Stimulated activated CD4-positive, alpha-beta T cell treated with anti-CD3 and anti-CD28 coated beads, TNF-alpha, amount 100 ng/mL, for 48 hours (primary cell): ENCODE measurements around the gene CRIM1.

Source experiments
- DNase-seq, 3 donors: peaks; one replicate each; pipeline ENCODE4 v3.0.0-alpha.2; 2020; ENCODE audit warnings: low read depth in 3 of 3

The CRIM1 gene

DNA sequence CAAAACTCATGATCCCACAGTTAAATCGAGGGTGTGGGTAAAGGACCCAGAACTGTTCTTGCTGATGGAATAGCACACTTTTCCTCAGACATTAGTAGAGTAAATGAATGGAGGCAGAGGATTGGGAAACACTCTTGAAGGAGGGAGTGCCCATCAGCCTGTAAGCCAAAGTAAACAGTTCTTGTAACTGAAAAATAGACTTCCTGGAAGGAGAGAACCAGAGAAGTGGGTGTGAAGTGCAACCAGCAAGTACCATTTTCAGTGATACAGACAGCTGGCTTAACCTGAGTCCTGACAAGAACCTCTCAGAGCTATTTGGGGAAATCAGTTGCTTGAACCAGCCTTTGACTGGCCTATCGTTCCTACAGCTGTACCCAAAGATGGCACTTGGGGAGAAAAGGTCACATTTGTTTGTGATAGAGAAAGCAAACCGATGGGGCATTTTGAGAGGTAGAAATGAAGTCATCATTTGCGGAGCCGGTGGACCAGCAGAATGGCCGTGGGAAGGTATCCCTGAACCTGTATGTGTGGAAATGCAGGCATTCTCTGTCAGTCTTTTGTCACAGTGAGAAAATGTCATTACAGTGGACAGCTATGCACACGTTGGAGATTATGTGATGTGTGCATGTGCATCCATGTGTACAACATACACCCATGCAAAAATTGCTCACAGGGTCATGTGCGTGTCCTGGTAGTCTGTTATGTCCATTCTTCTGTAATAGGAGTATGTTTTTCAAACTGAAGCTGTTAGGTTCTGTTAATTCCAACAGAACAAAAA lies 17.8 kb downstream of the CRIM1 start:
- no peak for DNase-seq

DNA sequence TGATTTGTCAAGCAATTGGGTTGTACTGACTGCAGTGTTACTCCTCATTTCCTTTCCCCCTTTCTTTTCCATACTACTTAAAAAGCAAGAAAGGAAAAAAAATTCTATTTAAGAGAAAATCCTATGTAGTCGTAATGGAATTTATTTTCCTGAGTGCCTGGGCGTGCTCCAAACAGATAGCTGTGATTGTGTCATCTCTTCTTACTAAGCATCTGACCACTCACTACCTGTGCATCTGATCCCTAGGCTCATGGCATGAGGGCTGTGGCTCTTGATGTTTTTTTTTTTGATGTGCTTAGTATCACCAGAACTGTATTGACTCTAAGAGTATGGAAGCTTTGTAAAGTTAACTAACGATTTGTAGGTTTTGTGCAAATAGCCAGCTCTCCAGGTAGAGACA lies 19.0 kb downstream of the CRIM1 start:
- no peak for DNase-seq

DNA sequence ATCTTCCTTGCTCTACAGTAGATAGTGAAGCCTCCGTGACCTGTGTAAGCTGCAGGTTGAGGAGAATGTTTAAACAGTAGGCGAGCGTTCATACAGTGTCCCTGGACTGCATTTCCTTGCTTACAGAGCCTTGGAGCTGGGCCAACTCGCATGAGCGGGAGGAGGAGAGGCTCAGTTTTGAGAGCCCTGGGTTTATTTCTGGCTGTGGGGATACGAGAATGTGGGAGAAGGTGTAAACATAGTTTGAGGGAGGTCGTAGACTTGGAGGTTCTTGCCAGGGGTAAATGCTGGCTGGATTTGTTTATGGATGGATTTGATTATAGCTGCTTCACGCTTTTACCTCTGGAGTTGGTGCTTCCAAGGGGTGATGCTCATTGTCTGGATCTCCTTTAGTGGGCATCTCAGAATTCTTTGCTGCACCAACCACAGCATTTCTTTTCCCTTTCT lies 20.8 kb downstream of the CRIM1 start:
- DNase-seq: no peak

GRCh38 chr2:36376992-36377738 lies 21.6 kb downstream of the CRIM1 start:
- no peak for DNase-seq

GRCh38 chr2:36379710-36380448 lies 24.3 kb downstream of the CRIM1 start:
- no peak for DNase-seq

DNA sequence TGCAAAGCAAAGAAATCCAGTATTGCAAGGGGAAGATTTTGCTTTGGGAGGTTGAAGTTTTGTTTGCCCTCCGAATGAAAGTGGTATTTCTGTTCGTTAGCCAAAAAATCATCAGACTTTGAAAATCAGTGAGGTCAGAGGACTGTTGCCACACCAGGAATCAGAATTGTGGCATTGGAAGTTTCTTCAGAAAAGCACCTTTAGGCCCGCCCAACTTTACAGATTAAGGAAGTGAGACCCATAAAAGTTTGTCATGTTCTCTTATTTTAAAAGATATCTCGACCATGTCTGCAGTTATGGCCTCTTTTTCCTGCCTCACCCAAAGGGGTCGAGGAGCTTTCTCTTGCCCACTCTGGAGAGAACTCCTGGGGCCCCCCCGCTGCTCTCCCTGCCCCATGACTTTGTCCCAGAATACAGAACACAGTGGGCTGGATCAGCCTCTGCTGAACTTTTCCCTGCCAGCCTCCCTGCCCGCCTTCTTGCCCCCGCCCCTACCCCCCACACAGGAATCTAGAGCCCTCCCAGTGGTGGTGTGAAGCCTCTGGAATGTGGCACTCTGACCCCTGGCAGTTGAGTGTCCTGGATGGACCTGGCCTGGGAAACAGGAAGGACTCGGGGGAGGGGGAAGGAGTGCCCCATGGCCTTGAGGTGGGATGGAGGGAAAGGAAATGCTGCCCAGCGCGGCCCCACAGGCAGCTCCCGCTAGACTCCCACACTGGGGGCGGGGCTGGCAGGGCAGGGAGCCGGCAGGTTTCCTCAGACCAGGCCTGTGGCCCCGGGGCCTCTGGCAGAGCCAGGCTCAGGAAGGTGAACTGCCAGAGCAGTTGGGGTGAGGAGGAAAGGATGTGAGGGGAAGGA lies 25.3 kb downstream of the CRIM1 start:
- DNase-seq: no peak

- DNase-seq: no peak
Measured at GRCh38 chr2:36381993-36382392, 26.4 kb downstream of the CRIM1 start.

DNA sequence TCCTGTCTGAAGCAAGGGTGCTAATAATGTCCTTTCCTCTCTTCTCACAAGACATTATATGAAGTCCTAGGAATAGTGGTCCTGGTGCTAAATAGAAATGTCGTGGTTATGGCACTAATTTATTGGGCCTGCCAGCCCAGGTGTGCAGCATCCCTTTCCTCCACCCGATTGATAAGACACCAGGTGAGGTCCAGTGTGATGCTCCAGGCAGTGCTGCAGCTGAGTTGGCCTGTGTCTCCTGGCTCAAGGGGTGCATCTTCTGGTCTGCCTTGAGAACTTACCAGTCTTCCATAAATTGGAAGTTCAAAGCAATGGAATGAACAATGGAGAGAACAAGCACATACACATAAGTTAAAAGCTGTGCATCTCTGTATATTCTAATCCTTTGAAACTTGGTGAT lies 26.9 kb downstream of the CRIM1 start:
- DNase-seq: no peak

- no peak for DNase-seq
Measured at GRCh38 chr2:36383726-36384125, 28.1 kb downstream of the CRIM1 start.

DNA sequence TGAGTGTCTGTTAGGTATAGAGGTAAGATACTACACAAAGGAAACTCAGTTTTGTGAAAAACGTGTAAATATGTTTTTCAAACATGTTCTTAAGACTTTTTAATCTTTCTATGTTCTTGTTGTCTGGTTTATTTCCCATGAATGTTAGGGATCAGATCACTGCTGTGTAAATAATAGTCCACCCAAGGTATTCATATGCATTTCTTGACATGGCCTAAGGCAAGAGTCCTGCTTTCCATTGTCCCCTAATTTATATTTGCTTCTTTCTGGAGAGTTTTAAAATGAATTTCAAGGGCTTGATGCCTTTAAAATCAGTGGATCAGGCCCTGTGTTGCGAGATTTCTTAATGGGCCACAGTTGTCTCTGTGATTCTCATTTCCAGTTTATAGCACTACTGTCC lies 28.9 kb downstream of the CRIM1 start:
- DNase-seq: no peak

DNA sequence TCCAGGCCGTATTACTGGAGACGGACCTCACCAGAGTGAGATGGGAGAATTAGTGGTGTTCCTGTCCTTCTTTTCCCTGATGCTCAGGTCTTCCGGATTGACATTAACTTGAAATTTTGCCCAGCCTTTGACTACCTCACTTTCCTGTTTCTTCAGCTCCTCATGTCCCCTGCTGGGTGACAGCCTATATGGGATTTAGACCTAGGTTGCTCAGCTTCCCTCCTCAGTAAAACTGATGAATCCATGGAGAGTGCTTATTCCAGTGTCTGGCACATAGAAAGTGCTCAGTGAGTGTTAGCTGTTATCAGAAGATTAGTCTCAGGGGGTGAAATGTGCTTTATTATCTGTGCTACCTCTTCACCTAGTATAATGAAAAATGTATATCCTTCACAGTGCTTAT lies 30.0 kb downstream of the CRIM1 start:
- DNase-seq: no peak

DNA sequence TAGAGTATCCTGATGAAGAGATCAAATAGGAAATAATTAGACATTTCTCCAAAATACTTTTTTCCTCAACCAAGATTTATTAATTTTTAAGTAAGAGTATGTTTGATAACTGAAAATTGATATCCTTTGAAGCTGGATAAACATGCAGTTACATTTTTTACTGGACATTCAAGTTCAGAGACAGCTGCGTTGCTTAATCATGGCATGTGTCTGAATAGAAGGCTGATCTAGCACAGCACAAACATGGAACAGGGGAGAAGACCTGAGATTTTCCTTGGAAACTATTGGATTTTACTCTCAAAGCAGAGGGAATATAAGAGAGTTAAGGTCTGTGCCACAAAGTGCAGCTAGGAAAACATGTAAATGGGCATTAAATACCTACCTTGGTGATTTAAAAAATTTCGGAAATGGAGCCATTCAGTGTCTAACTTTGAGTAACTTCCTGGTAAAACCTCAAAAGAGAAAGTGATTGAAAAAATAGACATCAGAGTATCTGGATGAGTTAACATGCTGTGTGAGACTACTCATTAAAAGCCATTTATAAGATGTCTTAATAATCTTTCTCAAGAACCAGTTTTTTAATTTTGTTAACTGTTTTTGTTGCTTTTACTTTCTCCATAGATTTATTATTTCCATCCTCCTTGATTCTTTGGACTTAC lies 31.8 kb downstream of the CRIM1 start:
- no peak for DNase-seq

GRCh38 chr2:36388472-36388871 lies 32.9 kb downstream of the CRIM1 start:
- no peak for DNase-seq

- DNase-seq: no peak
Measured at GRCh38 chr2:36389091-36389564, 33.5 kb downstream of the CRIM1 start.

GRCh38 chr2:36389577-36389976 lies 34.0 kb downstream of the CRIM1 start:
- no peak for DNase-seq

- no peak for DNase-seq
Measured at GRCh38 chr2:36392571-36393255, 37.1 kb downstream of the CRIM1 start.

GRCh38 chr2:36393738-36394256 lies 38.2 kb downstream of the CRIM1 start:
- DNase-seq: no peak

- DNase-seq: no peak
Measured at GRCh38 chr2:36394804-36395203, 39.2 kb downstream of the CRIM1 start.

- DNase-seq: no peak
Measured at GRCh38 chr2:36395866-36396265, 40.3 kb downstream of the CRIM1 start.
